SK-N-MC (cell line): ENCODE measurements around the gene TMEM213.

Source experiments
- EZH2 ChIP-seq: fragments of 200-600 bp; sonication (generic); IDR thresholded peaks from one replicate; pipeline ENCODE4 v1.6.1; 2017; ENCODE audit warnings: antibody characterized with exemption
- FOXP2 ChIP-seq: optimal IDR thresholded peaks from 2 replicates; pipeline ENCODE3; 2011; ENCODE audit warnings: mild to moderate bottlenecking, moderate library complexity; ENCODE audit not compliant: insufficient read depth; ENCODE audit errors: extremely low read length, control extremely low read depth
- POLR2AphosphoS5 ChIP-seq: IDR thresholded peaks from 2 replicates; pipeline ENCODE4 v1.6.1; 2012; ENCODE audit warnings: mild to moderate bottlenecking, low read depth, low read length, borderline replicate concordance

GRCh38 chr7:138797715-138798320 lies at the start of gene TMEM213, which contains the start of gene ATP6V0A4:
- TF ChIP-seq EZH2 (no peak), POLR2AphosphoS5 (no peak), FOXP2 (no peak)
